ENCODE measurements around the gene CCDC177.

The CCDC177 gene

DNA sequence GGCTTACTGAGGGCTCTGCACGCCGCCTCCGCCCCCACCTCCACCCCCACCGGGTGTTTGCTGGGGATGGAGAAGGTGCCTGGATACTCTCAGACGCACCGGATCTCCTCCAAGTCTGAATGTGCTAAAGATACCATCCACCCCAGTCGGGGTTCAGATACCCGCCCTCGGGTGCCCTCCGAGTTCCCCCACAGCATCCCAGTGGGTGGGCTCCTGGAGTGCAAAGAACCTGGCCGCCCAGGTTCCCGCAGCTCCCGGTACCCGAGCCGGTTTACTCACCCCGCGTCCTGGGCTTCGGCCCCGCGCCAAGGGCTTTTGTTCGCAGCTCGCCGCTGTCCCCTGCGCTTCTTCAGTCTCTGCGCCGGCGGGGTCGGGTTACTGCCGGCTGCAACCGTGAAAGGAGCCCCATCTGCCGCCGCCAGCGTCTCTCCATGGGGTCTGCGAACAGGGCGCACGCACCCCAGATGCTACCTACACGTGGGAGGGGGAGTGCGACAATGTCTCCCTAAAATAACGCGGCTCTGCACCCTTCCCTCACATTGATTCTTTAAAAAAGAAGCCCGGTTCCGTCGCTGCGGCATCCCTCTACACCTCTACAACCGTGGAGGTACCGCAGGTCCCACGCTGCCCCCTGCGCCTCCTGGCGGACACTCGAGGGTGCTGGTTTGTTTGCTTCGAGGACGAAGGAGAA, at the start of gene CCDC177:
TSS of gene CCDC177 (minus strand) at position 609 of the 691 bp plus-strand sequence. CDS start 1,249 bp downstream, outside the sequence.
- peak; percentile 50 for DNase-seq (ENCODE audit: low read depth)

DNA sequence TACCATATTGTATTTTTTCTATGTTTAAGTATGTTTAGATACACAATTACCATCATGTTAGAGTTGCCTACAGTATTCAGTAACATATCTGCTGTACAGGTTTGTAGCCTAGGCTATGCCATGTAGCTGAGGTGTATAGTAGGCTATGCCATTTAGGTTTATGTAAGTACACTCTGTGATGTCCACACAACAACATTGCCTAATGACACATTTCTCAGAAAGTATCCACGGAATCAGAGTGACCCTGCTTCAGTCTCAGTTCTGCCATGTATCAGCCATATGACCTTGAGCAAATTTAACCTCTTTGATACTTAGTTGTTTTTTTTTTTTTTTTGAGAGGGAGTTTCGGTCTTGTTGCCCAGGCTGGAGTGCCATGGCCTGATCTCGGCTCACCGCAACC, 49.5 kb upstream of the CCDC177 start:
- no peak for DNase-seq (ENCODE audit: low read depth)

DNA sequence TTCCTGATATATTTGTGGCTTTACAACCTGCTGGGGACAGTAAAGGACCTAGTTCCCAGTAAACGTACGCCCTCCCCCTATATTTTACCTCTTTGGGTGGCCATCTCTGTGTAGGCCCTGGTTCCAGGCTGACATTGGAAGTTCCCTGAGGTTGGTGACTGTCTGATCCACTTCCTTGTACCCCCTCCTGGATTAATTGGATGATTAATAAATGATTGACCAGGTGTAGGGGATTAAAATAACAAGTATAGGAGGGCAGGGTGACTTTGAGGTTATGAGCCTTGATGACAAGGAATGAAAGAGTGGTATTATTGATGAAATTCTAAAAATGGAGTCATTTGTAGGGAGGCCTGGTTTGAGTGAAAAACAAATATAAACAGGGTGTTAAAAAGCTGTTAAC, 46.3 kb upstream of the CCDC177 start:
- no peak for DNase-seq (ENCODE audit: low read depth)

DNA sequence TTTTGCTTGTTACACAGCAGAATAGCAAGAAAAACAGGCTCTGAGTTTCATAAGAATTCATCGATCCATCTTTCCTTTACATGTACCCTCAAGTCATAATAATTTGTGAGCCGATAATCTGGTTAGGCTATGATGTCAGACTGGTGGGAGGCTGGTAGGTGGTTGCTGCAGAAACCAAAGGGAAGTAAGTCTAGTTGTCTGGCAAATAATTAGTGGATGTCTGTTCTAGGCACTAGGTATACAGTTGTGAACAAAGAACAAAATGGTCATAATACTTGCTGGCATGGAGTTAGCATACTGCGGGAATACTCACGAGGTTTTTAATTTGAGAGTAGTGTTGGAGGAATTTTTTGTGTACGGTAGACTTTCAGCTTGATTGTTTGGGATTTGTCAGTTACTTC, 45.5 kb upstream of the CCDC177 start:
- DNase-seq (ENCODE audit: low read depth) = no peak

DNA sequence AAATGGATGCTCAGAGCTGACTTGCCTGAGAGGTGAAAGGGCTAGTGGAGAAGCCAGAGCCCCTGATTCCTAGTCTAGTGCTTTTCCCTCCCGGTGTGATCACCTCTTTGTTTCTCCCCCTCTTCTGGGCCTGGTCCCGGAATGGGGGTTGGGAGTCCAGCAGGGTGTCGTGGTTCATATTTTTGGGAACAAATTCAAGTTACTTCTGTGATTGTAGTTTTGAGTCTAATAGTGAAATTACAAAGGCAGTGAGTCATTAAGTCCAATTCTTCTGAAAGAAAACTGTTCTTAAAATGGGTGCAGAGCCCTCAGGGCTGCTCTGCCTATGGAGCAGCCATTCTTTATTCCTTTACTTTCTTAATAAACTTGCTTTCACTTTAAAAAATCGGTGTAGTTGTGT, 44.3 kb upstream of the CCDC177 start:
- no peak for DNase-seq (ENCODE audit: low read depth)

DNA sequence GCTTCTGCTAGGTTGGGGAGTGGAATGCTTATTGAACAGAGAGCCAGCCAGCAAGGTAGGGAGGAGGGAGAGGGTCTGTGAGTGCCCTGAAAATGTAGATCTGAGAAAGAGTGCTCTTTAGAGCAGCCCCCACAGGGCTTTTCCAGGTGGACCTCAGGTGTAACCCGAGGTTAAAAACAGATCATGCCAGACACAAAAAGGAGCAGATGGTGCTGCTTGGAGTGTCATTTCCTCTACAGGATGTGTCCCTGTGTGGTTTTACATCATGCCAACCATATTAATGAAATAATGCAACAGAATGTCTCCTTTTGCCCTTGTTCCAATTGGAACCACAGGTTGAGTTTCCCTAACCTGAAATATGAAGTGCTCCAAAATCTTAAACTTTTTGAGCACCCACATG, 43.1 kb upstream of the CCDC177 start:
- no peak for DNase-seq (ENCODE audit: low read depth)

DNA sequence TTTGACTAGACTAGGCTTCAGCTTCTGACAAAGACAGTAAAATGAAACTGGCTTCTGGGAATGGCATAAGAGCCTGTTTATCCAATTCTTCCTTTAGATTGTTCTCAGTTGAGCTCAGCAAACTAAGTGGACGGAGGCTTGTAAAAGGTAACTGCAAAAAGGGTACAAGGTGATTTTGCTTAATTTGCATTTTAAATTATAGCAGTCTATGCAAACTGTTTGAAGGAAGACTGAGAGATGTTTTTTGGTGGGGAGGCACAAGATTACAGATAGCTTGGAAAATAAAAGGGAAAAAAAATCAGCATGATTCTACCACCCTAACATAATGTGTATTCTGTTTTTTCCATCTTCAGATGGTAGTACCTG, 41.7 kb upstream of the CCDC177 start:
- no peak for DNase-seq (ENCODE audit: low read depth)

DNA sequence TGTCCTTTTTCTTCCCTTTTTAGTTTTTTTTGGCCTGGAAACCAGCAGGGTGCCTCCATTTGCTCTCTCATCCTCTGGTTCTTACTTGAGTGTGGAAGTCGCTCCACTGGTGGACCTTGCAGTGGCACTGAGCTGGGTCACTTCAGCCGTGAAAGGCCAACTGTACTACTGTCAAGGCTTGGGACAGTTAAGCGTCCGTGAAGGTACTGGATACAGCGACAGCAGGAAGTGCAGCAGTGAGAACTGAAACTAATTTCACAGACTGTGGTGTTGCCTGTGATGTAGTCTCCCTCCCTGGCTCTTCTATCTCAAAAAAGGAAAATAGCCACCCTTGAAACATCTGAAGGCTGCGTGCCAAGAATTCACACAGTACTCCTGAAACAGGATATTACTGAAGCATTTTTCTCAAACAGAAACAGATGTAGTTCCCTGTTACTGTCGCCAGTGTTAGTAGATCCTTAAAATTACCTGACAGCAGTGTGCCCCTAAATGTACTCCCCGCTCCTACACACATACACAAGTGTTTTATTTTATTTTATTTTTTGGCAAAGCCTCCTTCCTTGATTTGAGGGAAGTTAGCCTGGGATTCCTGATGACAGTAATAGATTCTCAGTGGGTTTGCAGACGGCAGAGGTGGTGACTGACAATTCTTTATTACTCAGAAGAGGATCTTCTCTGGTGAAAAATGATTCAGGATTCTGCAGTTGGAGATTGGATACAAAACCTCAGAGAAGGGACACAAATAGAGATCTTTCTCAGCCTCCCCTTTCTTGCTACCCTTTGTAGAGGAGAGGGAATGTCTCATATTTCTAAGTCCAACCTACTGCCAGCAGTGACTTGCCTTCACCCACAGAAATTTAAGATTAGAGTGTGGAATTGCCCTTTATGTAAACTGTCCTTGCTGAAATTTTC, 41.1 kb upstream of the CCDC177 start:
- DNase-seq (ENCODE audit: low read depth) = no peak

DNA sequence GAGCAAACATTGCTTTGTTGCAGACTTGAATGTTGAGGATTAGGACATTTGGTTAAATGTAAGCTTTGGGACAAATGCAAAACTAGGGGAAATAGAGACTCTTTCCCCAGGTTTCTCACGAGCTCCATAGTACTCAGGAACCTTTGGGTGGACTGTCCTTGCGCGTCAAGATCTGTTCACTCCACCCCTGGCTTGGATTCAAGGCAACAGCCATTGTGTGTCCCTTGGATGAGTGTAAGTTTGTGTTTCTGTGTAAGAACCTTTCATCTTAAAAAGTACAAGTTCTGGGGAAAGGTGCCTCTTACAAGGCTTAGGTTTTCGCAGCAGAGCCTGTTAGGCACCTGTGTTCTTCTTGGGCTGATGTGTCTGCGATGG, 40.4 kb upstream of the CCDC177 start:
- DNase-seq (ENCODE audit: low read depth) = no peak

DNA sequence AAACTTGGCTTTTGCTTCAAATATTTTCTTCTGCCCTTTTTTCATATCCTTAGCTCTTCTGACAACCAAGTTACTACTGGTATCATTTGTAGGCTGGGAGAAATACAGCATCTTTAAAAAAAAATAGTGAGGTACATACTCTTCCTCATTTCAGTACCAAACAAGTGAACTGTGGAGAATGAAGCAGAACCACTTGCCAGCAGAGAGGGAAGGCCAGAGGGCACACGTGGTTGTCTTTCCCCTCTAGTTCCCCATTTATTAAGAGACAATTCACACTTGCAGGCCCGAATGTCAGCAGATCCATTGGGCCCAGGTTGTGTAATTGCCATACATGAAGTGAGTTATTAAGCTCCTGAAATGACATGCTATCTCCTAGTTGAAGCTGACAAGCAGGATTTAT, 39.9 kb upstream of the CCDC177 start:
- DNase-seq (ENCODE audit: low read depth) = no peak

DNA sequence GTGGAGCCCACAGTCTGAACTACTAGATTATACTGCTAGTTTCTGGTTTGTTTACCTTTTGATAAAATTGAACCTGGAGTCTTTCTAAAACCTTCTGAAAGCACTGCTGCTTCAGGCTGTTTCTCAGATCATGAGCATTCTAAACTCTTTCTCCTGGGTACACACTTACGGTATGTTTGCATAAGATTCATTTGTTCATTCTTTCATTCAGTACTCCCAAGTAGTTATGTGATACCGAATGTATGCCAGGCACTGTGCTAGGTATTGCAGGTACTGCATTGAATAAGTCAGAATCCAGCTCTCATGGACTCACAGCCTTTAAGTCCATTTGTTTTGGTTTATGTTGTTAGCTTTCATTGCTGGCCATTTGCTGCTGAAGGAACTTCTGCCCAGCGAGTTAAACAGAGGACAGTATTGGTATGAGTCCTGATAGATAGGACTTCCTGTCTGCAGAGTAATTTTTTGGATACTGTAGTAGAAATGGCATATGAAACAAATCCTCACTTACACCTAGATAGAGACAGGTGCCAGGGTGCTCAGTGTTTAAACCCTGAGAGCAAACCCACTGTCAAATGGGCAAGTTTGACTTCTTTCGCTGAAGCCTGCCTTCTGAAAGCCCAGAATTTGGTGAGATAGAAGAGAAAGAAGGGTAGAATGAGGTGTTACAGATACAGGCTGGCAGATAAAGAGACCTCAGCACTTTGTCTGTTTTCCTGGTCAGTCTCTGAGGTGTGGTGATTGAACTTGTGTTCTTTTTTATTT, 38.8 kb upstream of the CCDC177 start:
- no peak for DNase-seq (ENCODE audit: low read depth)

DNA sequence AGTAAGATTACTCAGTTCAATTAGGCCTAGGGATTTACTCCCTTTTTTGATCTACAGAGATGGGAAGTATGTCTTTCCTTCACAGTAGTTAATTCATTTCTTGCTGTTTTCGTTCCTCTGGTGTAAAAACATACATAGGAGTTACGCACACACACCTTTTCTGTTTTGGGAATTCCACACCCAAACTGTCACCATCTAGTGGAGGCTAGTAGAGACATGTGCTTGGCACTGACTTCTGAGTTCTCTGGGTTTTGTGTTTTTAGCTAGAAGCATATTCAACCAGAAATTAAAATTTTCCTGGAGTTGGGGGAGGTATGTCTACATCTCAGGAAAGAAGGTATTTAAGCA, 38.1 kb upstream of the CCDC177 start:
- no peak for DNase-seq (ENCODE audit: low read depth)

DNA sequence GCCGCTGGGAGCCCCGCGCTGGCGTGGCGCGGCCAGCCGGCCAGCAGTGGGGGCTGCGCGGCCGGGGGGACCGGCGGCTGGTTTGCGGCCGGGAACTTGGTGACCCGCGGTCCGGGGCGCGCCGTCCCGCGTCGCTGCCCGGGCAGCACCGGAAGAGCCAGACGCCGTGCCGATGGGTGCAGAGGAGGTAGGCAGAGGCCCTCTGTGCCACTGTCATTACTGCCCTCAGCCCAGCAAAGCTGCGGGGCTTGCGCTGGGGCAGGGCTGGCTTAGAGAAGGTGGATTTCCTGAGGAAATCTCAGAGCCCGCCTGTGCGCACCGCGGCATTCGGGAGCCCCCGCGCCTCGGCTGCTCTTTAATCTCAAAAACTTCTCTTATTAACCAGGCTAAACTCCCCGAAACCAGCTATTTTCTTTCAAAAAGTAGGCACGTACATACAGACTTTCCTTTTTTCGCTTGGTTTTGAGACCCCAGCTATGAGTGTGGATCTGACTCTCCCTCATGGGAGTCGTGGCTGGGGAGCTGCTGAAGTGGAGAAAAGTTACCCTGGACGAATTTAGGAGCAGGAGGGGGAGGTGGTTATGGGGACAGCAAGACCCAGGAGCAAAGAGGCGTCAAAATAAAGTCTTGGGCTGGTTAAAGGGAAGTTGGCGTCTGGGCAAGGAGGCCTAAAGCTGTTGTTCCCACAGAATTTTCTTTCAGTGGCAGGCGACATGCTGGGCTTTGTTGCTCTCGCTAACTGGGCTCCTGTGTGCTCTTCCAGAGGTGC, 37.5 kb upstream of the CCDC177 start:
- peak; percentile 37 for DNase-seq (ENCODE audit: low read depth)

DNA sequence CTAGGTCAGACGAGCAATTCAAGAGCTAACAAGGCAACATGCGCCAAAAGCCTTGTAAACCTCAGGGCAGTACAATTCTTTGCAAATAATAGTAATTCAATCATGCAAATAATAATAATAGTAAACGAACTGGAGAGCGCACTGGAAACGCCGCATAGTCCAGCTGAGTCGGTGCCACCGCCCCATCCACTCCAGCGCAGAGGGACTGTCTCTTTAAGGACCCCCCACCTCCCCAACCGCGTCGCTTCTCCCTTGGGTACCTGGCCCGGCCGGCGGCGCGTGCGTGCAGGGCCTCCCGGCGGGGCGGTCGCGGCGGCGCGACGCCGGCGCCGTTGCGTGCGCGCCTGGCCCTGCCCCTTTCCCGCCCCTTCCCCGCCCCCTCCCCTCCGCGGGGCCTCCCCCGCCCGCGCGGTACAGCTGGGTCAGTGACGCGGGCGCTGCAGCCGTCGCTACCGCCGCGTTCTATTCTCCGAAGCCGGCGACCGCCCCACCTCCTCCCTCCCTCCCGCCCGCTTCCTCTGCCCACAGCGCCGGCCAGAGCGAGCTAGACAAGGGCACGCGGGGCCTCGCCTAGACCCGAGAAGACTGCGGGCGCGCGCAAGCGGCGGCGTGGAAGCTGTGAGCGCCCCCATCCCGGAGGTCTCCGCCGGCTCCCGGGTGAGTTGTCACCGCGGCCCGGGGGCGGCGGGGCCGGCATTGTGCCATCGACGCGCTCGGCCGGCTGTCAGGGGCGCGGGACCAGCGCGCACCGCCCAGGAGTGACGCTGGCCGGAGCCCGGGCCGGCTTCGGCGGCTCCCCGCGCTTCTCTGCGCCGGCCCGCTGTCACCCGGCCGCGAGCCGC, 36.7 kb upstream of the CCDC177 start, which contains the start of gene SUSD6:
TSS of gene SUSD6 (plus strand) at position 425 of the 842 bp plus-strand sequence. CDS start 46,997 bp downstream, outside the sequence.
- DNase-seq (ENCODE audit: low read depth) = peak; percentile 87

DNA sequence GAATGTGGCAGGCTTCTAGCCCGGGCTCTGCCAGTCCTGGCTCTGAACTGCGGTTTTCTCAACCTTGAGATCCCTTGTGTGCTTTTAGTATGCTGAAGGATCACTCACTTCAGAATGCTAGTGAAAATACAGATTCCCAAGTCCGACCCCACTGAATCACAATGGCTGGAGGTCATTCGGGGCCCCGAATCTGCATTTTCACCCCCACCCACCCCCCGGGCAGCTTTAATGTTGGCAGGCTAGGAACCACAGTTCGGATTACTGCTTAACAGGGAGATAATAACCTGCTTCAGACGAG, 36.2 kb upstream of the CCDC177 start:
- DNase-seq (ENCODE audit: low read depth) = no peak

DNA sequence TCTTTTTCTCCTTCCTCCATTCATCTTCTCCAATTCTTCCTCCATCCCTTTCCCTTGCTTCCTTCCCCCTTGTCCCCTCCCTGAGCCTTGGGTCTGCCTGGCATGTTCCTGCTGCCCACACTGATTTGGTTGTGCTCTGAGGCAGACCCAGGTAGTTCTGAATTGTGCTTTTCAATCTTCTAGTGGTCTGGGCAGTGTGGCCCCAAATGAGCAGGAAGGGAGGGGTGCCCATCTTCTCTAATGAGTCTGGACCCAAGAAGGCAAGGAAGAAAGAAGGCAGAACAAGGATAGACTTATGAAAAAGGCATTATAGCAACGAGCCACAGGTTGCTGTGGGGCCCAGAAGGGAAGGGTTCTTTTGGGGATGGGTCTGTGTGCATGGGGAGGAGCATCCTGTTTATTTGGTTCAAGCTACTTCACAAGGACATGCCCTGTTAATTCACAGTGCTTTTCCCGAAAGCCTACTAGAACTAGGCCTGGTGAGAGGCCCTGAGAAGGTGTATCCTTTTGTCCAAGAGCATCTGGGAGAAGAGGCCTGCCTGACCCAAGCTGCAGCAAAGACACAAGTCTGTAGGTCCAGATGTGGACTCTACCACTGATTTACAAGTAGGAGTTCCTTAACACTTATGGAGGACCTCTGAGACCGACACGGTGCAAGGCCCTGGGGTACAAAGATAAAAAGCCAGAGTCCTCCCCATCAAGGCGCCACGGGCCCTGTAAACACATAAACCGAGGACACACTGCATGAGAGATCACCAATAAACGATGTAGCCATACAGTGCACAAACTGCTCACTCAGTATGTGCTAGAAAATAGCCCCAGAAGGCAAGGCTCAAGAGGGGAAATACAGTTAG, 35.6 kb upstream of the CCDC177 start:
- no peak for DNase-seq (ENCODE audit: low read depth)

DNA sequence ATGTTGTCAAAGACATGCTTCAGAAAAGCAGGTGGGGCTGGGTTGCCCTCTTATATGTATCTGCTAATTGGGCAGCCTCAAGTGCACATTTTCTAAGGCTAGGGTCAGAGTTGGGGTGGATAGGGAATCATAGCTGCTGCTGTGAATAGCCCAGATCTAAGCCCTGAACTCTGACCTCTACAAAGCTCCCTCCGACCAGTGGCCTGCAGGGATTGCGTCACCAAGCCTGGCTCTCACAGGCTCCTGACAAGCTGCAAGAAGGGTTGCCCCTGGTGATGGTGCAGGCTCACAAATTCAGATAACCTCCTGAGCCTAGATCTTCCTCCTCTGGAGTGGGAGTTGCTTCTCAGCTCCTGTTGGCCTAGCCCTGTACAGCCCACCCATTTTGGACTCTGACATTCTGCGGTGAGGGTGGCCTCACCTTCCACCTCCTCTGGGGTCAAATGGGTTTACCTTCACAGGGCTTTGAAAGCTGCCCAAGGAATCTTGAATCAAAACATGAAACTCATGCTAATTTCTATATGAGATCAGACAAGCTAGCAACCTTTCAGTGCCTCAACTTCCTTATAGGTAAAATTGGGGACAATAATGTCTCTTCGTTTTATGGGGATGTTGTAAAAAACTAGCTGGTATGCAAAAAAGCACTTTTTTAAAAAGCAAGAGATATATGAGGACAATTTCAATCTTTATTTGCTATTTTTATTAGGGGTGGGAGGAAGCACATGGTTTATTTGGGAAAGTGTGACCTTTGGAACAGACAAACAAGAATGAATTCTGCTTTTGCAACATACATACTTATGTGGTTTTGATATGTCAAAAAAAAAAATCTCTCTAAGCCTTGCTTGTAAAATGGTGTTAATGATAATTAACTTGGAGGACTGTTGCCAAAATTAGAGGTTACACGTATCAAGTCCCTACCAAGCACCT, 31.9 kb upstream of the CCDC177 start:
- no peak for DNase-seq (ENCODE audit: low read depth)

DNA sequence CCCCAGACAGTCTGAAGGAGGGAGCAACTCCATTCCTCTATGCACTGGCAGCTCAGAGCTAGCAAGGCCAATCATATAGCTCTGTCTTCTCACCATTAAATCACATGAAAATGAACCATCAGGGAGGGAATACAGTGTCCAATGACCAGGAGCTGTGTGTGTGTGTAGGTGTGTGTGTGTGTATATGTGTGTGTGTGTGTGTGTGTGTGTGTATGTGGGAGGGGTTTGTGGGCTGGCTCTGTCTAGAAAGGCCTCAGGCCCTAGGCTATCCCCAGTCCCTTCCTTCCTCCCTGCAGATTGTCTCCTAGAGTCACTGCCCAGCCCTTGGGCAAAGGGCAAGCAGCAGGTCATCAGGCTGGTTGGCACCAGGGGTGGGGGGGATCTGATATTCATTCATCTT, 31.1 kb upstream of the CCDC177 start:
- no peak for DNase-seq (ENCODE audit: low read depth)

DNA sequence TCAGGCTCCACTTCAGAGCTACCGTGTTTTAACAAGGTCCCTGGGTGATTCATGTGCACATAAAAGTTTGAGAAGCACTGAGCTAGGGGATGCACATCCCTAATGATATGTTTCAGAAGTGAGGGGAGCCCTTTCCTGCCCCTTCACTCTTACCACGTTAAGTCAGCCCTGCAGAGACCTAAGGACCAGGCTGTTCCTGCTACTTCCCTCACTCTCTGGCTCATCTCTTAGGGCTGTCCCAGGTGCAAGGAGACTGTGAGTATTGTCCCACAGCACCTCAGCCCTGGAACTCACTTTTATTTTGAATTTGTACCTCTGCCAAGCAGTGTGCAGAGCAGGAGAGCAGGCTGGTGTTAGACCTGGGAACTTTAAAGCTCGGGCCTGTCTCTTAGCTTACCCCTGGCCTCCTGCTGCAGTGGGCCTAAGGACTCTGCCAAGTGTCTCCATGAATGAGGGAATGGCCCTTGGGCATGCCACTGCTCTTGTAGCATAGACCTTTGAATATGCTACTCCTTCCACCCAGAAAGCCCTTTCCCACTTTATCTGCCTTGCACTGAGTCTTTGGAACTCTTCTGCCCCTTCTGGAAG, 25.7 kb upstream of the CCDC177 start:
- DNase-seq (ENCODE audit: low read depth) = no peak

All from activated T-helper 1 cell treated with Interleukin-2 at 50 U/mL for 16 hours (primary cell).